ENCODE measurements around the gene SMOC2. TPM values are rescaled to one million over a fixed set of nuclear protein-coding genes. Genes with fewer than 3 reads are reported as not detected.

SMOC2 gene
- total RNA-seq, 1 experiment from 2014 or later: 0.42 TPM

- intact Hi-C loops (cut with micrococcal nuclease): no loop called here
These were observed 20.3 kb upstream of the SMOC2 start for GRCh38 chr6:168420706-168421105.

GRCh38 chr6:168427184-168427583 is 13.8 kb upstream of the SMOC2 start:
- Histone ChIP-seq H3K9ac (ENCODE audit: low read length) (no peak overlapping the region), H3K27ac (ENCODE audit: low read depth, low read length) (no peak overlapping the region), H3K79me2 (ENCODE audit: insufficient read depth, low read length) (no peaks in the 10 kb centered on the region), H3K9me2 (ENCODE audit: insufficient read depth) (no peaks in the 10 kb centered on the region), H4K20me1 (ENCODE audit: insufficient read depth) (no peaks in the 10 kb centered on the region), H3K4me3 (replicated peaks in 1 of 2; ENCODE audit: low read depth in 1 of 2, low read length in 2 of 2) (no peak overlapping the region), H3K27me3 (ENCODE audit: insufficient read depth, low read length) (peaks cover 15% of the 10 kb centered on the region; the same call in 1 of the 2 replicates), H3K9me3 (ENCODE audit: control insufficient read depth in 1 of 2, insufficient read depth in 1 of 2, low read depth in 1 of 2, low read length in 2 of 2) (no peaks in the 10 kb centered on the region), H2AFZ (ENCODE audit: low read depth, low read length, poor library complexity, severe bottlenecking) (no peak overlapping the region), H3K4me1 (ENCODE audit: control insufficient read depth in 1 of 2, insufficient read depth in 2 of 2, low read length in 2 of 2) (no peaks in the 10 kb centered on the region), H3K36me3 (ENCODE audit: control insufficient read depth in 1 of 2, insufficient read depth in 2 of 2, low read length in 2 of 2) (no peaks in the 10 kb centered on the region), H3K4me2 (ENCODE audit: low read length) (no peak overlapping the region)
- TF ChIP-seq RAD21 (IDR thresholded peaks at IDR 0.05; ENCODE audit: low read depth) (no peak), JUND (IDR thresholded peaks at IDR 0.05) (no peak), CBX3 (IDR thresholded peaks at IDR 0.05; ENCODE audit: low read depth) (no peak), POLR2AphosphoS5 (IDR thresholded peaks at IDR 0.05; ENCODE audit: low read depth, low read length) (no peak), EZH2 (IDR thresholded peaks at IDR 0.05) (no peak), SRF (IDR thresholded peaks at IDR 0.05; ENCODE audit: low read depth) (no peak), TCF7L2 (IDR thresholded peaks at IDR 0.05; ENCODE audit: borderline replicate concordance, extremely low read depth, insufficient read depth, insufficient read length) (no peak), ZFX (IDR thresholded peaks at IDR 0.05) (no peak), SIN3A (IDR thresholded peaks at IDR 0.05; ENCODE audit: low read depth) (no peak), POLR2A (IDR thresholded peaks at IDR 0.05; ENCODE audit: borderline replicate concordance, extremely low read depth, insufficient read depth, insufficient read length) (no peak)
- TF ChIP-seq, protein P1, sequence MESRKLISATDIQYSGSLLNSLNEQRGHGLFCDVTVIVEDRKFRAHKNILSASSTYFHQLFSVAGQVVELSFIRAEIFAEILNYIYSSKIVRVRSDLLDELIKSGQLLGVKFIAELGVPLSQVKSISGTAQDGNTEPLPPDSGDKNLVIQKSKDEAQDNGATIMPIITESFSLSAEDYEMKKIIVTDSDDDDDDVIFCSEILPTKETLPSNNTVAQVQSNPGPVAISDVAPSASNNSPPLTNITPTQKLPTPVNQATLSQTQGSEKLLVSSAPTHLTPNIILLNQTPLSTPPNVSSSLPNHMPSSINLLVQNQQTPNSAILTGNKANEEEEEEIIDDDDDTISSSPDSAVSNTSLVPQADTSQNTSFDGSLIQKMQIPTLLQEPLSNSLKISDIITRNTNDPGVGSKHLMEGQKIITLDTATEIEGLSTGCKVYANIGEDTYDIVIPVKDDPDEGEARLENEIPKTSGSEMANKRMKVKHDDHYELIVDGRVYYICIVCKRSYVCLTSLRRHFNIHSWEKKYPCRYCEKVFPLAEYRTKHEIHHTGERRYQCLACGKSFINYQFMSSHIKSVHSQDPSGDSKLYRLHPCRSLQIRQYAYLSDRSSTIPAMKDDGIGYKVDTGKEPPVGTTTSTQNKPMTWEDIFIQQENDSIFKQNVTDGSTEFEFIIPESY (IDR thresholded peaks at IDR 0.05; ENCODE audit: extremely low read depth, insufficient replicate concordance, low read length): no peak
- DNase-seq (ENCODE audit: low read depth, low spot score) (no peak), ATAC-seq (no peak)
- intact Hi-C loops (cut with micrococcal nuclease): no loop called here
- RAD21 ChIA-PET (ENCODE audit: low non-redundant PET in 1 of 2, low total read pairs in 2 of 2, uncharacterized antibody in 2 of 2, unreplicated experiment in 2 of 2): no interaction called here
- no TSS peak for BruUV-seq (replicated peaks)
- POLR2A ChIA-PET: no interaction called here
- CTCF ChIA-PET: no interaction called here

More at GRCh38 chr6:168420706-168421105, 20.3 kb upstream of the SMOC2 start:
- no peak for TF ChIP-seq JUND (IDR thresholded peaks at IDR 0.05)
- no peak for TF ChIP-seq CBX3 (IDR thresholded peaks at IDR 0.05; ENCODE audit: low read depth)
- TF ChIP-seq TCF7L2 (IDR thresholded peaks at IDR 0.05; ENCODE audit: borderline replicate concordance, extremely low read depth, insufficient read depth, insufficient read length): no peak
- TF ChIP-seq ATF3 (IDR thresholded peaks at IDR 0.05): no peak
- no peak for TF ChIP-seq POLR2A (IDR thresholded peaks at IDR 0.05; ENCODE audit: borderline replicate concordance, extremely low read depth, insufficient read depth, insufficient read length)
- TF ChIP-seq EZH2 (IDR thresholded peaks at IDR 0.05): no peak
- TF ChIP-seq SP1 (IDR thresholded peaks at IDR 0.05; ENCODE audit: low read depth): no peak
- TF ChIP-seq CEBPB (IDR thresholded peaks at IDR 0.05; ENCODE audit: low read depth): no peak
- TF ChIP-seq EGR1 (IDR thresholded peaks at IDR 0.05; ENCODE audit: low read depth): no peak
- H3K4me1 ChIP-seq (ENCODE audit: control insufficient read depth in 1 of 2, insufficient read depth in 2 of 2, low read length in 2 of 2): no peaks in the 10 kb centered on the region
- H3K4me3 ChIP-seq (replicated peaks in 1 of 2; ENCODE audit: low read depth in 1 of 2, low read length in 2 of 2): no peak overlapping the region
- no peaks in the 10 kb centered on the region for H3K9me3 ChIP-seq (ENCODE audit: control insufficient read depth in 1 of 2, insufficient read depth in 1 of 2, low read depth in 1 of 2, low read length in 2 of 2)
- no peaks in the 10 kb centered on the region for H3K36me3 ChIP-seq (ENCODE audit: control insufficient read depth in 1 of 2, insufficient read depth in 2 of 2, low read length in 2 of 2)
- RAD21 ChIA-PET (ENCODE audit: low non-redundant PET in 1 of 2, low total read pairs in 2 of 2, uncharacterized antibody in 2 of 2, unreplicated experiment in 2 of 2): no interaction called here
- H3K4me2 ChIP-seq (ENCODE audit: low read length): no peak overlapping the region
- no TSS peak for BruUV-seq (replicated peaks)
- CTCF ChIA-PET: no interaction called here
- H3K9ac ChIP-seq (ENCODE audit: low read length): no peak overlapping the region
- H3K27me3 ChIP-seq (ENCODE audit: insufficient read depth, low read length): no peaks in the 10 kb centered on the region
- no peaks in the 10 kb centered on the region for H3K9me2 ChIP-seq (ENCODE audit: insufficient read depth)
- POLR2A ChIA-PET: no interaction called here
- DNase-seq (ENCODE audit: low read depth, low spot score) (no peak), ATAC-seq (no peak)
- H2AFZ ChIP-seq (ENCODE audit: low read depth, low read length, poor library complexity, severe bottlenecking): no peak overlapping the region
- H3K79me2 ChIP-seq (ENCODE audit: insufficient read depth, low read length): no peaks in the 10 kb centered on the region
- H3K27ac ChIP-seq (ENCODE audit: low read depth, low read length): no peak overlapping the region
- H4K20me1 ChIP-seq (ENCODE audit: insufficient read depth): no peaks in the 10 kb centered on the region
